Choroid plexus epithelial cell (primary cell): ENCODE results near the gene SLC7A14.

Source experiments
- DNase-seq: peaks from one replicate; pipeline ENCODE4 v3.0.0-alpha.2; 2010; ENCODE audit warnings: low read depth
- H3K4me3 ChIP-seq: 2 replicates; pipeline ENCODE4 v1.5.1; 2011; ENCODE audit warnings: low read depth, mild to moderate bottlenecking, control low read depth, low read length, moderate library complexity
- CTCF ChIP-seq: conservative IDR thresholded peaks from 2 replicates; pipeline ENCODE4 v1.5.1; 2011; ENCODE audit warnings: low read depth, mild to moderate bottlenecking, control low read depth, inconsistent platforms, low read length, moderate library complexity

Gene SLC7A14

GRCh38 chr3:170421758-170422157, 164.1 kb downstream of the SLC7A14 start:
- H3K4me3 ChIP-seq: peak overlapping the region; percentile 81
- TF ChIP-seq CTCF: no peak
- DNase-seq: no peak

- H3K4me3 ChIP-seq: peak overlapping the region; percentile 81
- no peak for TF ChIP-seq CTCF
- peak; percentile 63 for DNase-seq
These were observed 164.7 kb downstream of the SLC7A14 start for GRCh38 chr3:170421111-170421641.

- DNase-seq: peak; percentile 68
- peak overlapping the region; percentile 81 for H3K4me3 ChIP-seq
- TF ChIP-seq CTCF: no peak
These were observed 165.5 kb downstream of the SLC7A14 start for GRCh38 chr3:170420307-170420821.

GRCh38 chr3:170419557-170420087, 166.3 kb downstream of the SLC7A14 start:
- peak overlapping the region; percentile 81 for H3K4me3 ChIP-seq
- no peak for TF ChIP-seq CTCF
- peak; percentile 68 for DNase-seq

- TF ChIP-seq CTCF: peak; percentile 46
- peak within 1 kb of the TSS; percentile 81 for H3K4me3 ChIP-seq
- peak; percentile 71 for DNase-seq
These were observed 167.2 kb downstream of the SLC7A14 start, which contains the start of gene CLDN11 for GRCh38 chr3:170418422-170419398. Gene CLDN11 (plus strand): TSS chr3:170418868. CDS start chr3:170419067, 199 bp downstream.

GRCh38 chr3:170417090-170417489, 168.8 kb downstream of the SLC7A14 start:
- H3K4me3 ChIP-seq: no peak overlapping the region
- DNase-seq: no peak
- no peak for TF ChIP-seq CTCF
